Pulmonary artery endothelial cell (primary cell): ENCODE results near the gene PIGR. TPM values are rescaled to one million over a fixed set of nuclear protein-coding genes. Genes with fewer than 3 reads are reported as not detected.

Experiments used
- DNase-seq: peaks from one replicate; pipeline ENCODE4 v3.0.0-alpha.2; 2011; ENCODE audit warnings: low read depth, low spot score
- total RNA-seq: library from RNA; depleted of rRNA; stranded (reverse); fragments of >200 nt; gene quantifications from 2 replicates; pipeline ENCODE4 v1.2.3, GENCODE V29; 2014

Gene PIGR
- total RNA-seq, 1 donor from 2014 or later: not detected

- peak; percentile 15 for DNase-seq
Observed at GRCh38 chr1:206911064-206911663, 35.1 kb downstream of the PIGR start.

GRCh38 chr1:206909883-206910318 is 36.4 kb downstream of the PIGR start:
- DNase-seq: no peak

GRCh38 chr1:206909161-206909882 is 36.9 kb downstream of the PIGR start:
- no peak for DNase-seq

- DNase-seq: no peak
Observed at GRCh38 chr1:206908038-206908437, 38.2 kb downstream of the PIGR start.

- DNase-seq: no peak
Observed at GRCh38 chr1:206907304-206907991, 38.8 kb downstream of the PIGR start.

GRCh38 chr1:206905295-206906164 is 40.7 kb downstream of the PIGR start:
- DNase-seq: no peak

GRCh38 chr1:206904423-206905142 is 41.7 kb downstream of the PIGR start:
- DNase-seq: no peak

- no peak for DNase-seq
Observed at GRCh38 chr1:206903687-206904086, 42.6 kb downstream of the PIGR start.

GRCh38 chr1:206902702-206903101 is 43.6 kb downstream of the PIGR start:
- no peak for DNase-seq

- DNase-seq: no peak
Observed at GRCh38 chr1:206901944-206902343, 44.3 kb downstream of the PIGR start.

- no peak for DNase-seq
Observed at GRCh38 chr1:206900149-206900548, 46.1 kb downstream of the PIGR start.

- no peak for DNase-seq
Observed at GRCh38 chr1:206899717-206900116, 46.5 kb downstream of the PIGR start.

- no peak for DNase-seq
Observed at GRCh38 chr1:206898915-206899431, 47.3 kb downstream of the PIGR start.

- no peak for DNase-seq
Observed at GRCh38 chr1:206898089-206898914, 48.0 kb downstream of the PIGR start.

- DNase-seq: no peak
Observed at GRCh38 chr1:206897175-206897574, 49.1 kb downstream of the PIGR start, which contains the start of gene IL24. Gene IL24, plus strand, starts transcription at chr1:206897443. Its CDS starts 390 bp downstream, at chr1:206897833.

GRCh38 chr1:206896261-206896660 is 50.0 kb downstream of the PIGR start:
- no peak for DNase-seq

GRCh38 chr1:206895837-206896242 is 50.4 kb downstream of the PIGR start:
- no peak for DNase-seq

GRCh38 chr1:206895325-206895724 is 50.9 kb downstream of the PIGR start:
- DNase-seq: no peak

GRCh38 chr1:206893380-206893779 is 52.9 kb downstream of the PIGR start:
- no peak for DNase-seq
